ENCODE results near the gene SLC39A11.

DNA sequence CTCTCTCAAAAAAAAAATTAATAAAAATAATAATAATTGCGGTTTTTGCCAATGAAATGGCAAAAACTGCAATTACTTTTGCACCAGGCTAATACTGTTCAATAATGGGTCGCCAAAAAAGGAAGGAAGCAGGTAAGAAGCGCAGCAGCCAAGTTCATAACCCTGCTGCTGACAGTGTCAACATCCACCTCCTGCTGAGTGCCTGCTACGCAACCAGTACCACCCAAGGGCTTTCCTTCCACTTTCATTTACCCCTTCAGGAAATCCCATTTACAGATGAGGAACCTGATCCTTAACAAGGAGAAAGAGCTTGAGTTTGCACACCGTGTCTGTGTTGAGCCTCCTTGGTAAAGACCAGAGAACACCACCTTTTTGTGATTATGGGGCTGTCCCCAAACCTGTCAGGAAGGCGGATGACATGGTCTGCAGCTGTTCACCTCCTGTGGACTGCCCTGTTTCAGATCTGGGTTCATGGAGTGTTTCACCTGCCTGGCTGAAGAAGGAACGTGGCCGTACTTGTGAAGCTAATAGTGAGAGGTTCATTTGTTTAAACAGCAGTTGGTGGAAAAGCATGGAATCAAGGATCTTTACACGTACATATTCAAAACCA, 378.0 kb downstream of the SLC39A11 start:
- TF ChIP-seq, protein P1, sequence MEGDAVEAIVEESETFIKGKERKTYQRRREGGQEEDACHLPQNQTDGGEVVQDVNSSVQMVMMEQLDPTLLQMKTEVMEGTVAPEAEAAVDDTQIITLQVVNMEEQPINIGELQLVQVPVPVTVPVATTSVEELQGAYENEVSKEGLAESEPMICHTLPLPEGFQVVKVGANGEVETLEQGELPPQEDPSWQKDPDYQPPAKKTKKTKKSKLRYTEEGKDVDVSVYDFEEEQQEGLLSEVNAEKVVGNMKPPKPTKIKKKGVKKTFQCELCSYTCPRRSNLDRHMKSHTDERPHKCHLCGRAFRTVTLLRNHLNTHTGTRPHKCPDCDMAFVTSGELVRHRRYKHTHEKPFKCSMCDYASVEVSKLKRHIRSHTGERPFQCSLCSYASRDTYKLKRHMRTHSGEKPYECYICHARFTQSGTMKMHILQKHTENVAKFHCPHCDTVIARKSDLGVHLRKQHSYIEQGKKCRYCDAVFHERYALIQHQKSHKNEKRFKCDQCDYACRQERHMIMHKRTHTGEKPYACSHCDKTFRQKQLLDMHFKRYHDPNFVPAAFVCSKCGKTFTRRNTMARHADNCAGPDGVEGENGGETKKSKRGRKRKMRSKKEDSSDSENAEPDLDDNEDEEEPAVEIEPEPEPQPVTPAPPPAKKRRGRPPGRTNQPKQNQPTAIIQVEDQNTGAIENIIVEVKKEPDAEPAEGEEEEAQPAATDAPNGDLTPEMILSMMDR (IDR thresholded peaks at IDR 0.05): no peak
- TF ChIP-seq POLR2A (IDR thresholded peaks at IDR 0.05): no peak

All from testis (tissue), 2 donors.